Dermis microvascular lymphatic vessel endothelial cell (primary cell): Measurements from ENCODE around the gene HOGA1. TPM values are rescaled to one million over a fixed set of nuclear protein-coding genes. Genes with fewer than 3 reads are reported as not detected.

Source experiments
- DNase-seq, 2 donors: peaks; one replicate each; pipeline versions ENCODE4 v3.0.0 to v3.0.0-alpha.2; 2010; ENCODE audit warnings: low read depth in 2 of 2
- total RNA-seq: library from RNA; depleted of rRNA; stranded (reverse); fragments of >200 nt; gene quantifications from 2 replicates; pipeline ENCODE4 v1.2.1, GENCODE V29; 2014

HOGA1 gene
- total RNA-seq, 1 donor from 2014 or later = 0.77 TPM

DNA sequence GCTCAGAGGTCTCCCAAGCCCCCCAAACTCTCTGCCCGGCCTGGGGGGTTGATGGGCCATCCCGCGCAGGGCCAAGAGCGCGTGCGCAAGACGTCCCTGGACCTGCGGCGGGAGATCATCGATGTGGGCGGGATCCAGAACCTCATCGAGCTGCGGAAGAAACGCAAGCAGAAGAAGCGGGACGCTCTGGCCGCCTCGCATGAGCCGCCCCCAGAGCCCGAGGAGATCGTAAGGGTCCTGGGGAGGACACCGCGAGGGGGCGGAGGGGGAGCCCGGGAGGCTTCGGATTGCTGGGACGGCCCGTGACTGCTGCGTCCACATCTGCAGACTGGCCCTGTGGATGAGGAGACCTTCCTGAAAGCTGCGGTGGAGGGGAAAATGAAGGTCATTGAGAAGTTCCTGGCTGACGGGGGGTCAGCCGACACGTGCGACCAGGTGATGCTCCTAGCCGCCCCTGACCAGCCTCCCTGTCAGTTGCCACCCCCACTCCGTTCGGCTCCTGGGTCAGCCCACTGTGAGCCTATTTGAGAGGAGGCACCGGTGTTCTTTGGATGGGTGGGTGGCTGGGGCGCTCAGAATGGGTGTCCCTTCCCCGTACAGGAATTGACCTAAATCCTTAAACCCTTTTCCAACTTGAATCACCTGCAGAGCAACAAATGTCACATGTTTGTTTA lies 5.9 kb upstream of the HOGA1 start:
- no peak for DNase-seq

DNA sequence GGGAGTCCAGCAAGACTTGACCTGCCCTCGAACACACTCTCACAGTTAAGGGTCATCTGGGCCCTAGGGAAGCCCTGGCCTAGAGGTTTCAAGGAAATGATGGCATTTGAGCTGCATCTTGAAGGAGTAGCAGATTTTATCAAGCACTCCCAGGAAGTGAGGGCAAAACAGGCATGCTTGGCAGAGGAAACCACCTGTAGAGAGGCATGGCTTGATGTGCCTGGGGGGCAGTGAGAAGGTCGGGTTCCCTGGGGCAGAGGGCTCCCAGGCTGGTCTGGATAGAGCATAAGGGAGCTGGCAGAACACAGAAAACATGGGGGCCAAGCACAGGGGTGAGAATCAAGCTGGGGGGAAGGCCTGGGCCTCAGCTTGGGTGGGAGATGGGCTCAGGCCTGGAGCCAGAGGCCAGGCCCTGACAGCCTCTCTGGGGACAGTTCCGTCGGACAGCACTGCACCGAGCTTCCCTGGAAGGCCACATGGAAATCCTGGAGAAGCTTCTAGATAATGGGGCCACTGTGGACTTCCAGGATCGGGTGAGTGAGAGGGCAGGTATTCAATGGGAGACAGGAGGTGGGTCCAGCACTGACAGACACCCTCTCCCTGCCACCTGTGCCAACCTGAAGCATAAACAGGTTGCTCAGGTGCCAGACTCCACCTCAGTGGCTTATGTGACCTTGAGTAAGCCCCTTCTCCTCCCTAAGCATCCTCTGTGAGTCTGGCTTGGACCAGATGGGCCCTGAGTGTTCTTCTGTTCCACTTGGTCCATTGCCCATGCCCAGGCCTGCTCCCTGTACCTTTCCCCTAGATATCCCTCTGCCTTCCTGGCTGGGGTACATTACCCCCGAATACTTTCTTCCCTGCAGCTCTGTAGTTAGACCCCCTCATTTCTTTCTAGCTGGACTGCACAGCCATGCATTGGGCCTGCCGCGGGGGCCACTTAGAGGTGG lies 3.5 kb upstream of the HOGA1 start:
- no peak for DNase-seq

DNA sequence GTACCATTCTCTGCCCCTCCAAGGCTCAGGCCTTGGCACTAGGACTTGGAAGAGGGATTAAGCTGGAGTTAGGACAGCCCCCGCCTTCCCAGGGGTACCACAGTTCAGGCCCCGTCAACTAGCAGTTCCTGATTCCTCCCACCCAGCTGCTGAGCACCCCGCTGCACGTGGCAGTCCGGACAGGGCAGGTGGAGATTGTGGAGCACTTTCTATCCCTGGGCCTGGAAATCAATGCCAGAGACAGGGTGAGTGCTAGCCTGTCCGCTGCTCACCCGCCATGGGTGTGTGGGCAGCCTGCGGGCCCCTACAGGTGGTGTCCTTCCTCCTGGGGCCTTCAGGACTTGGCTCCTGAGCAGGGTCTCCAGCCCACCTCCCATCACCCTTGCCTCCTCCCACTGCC lies 2.0 kb upstream of the HOGA1 start:
- DNase-seq = no peak

DNA sequence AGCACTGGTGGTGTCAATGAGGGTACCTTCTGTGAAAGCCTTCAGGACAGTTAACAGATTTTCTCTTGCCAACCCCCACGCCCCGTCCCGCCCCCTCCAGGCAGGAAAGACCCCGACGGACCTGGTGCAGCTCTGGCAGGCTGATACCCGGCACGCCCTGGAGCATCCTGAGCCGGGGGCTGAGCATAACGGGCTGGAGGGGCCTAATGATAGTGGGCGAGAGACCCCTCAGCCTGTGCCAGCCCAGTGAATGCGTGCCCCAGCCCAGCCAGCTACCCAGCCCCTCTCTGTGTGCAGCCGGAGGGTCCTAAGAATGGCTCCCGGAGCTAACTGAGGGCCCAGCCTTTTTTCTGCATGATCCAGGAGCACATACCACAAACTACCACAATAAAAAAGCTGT lies 713 bp upstream of the HOGA1 start:
- DNase-seq = no peak

DNA sequence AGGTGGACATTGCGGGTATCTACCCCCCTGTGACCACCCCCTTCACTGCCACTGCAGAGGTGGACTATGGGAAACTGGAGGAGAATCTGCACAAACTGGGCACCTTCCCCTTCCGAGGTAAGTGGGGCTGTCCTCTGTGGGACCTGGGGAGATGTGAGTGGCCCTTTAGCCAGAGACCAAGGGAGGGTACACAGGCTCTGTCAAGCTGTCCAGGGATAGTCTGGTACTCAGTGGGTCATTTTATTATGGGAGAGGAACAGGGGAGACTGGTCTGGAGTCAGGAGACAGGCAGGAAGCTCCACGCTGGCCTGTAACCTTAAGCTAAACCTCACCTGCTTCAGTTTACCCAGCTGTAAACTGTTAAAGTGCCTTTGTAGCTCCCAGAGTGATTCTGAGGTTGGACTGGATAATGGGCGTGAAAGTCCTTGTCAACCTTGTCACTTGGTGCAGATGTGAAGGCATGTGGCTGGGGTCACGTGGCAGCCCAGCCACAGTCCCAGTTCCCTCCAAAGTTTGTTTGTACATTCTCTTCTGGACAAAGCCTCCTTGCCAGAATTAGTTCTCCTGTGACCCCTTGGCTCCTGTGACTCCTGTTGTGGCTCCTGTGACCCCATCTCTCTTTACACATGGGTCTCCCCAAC lies 729 bp downstream of the HOGA1 start:
- DNase-seq = no peak

DNA sequence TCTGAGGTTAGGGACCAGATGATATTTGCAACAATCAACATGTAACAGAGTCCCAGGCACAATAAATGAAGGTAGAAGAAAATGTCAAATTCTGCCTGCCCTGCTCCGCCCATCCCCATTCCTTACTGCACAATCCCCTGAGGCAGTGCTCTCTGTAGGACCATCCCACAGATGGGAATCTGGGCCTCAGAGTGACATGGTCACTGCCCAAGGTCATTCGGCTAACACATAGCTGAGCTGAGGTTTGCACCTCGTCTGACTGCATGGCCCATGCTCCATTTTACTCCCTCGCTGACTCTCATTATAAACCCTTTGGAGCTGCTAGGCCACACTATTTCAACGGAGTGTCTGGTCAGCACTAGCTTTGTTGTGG lies 1.2 kb downstream of the HOGA1 start:
- DNase-seq = no peak

DNA sequence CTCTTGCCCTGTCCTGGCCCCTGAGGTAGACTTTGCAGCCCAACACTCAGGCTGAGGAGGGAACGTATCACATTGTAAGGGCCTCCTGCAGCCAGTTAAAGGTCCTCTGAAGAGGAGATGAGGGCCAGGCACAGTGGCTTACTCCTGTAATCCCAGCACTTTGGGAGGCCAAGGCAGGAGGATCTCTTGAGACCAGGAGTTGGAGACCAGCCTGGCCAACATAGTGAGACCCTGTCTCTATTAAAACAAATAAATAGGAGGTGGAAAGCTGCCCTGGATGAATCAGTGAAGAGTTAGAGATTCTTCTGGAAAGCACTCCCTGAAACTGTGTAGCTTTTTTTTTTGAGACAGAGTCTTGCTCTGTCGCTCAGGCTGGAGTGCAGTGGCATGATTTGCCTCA lies 3.0 kb downstream of the HOGA1 start:
- DNase-seq = no peak

DNA sequence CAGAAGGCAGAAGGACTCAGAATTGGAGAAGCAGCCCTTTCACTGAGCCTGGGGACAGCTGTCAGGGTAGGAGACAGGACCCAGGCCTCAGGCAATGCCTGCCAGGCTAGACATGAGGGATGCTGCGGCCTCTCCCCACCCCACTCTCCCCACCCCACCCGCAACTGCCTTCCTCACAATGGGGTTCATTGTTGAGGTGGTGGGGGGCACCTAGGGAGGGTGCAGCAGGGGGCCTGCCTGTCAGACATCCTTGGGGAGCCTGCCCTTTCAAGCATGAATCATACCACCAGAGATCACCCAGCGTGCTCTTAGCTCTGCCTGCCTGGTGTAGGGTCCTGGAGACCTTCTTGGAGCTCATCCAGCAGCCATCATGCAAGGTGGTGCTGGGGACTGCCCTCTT lies 5.3 kb downstream of the HOGA1 start, which contains the start of gene C10orf62:
TSS of gene C10orf62 (plus strand) at position 243 of the 400 bp plus-strand sequence. CDS start 177 bp downstream, outside the sequence.
- DNase-seq = no peak

DNA sequence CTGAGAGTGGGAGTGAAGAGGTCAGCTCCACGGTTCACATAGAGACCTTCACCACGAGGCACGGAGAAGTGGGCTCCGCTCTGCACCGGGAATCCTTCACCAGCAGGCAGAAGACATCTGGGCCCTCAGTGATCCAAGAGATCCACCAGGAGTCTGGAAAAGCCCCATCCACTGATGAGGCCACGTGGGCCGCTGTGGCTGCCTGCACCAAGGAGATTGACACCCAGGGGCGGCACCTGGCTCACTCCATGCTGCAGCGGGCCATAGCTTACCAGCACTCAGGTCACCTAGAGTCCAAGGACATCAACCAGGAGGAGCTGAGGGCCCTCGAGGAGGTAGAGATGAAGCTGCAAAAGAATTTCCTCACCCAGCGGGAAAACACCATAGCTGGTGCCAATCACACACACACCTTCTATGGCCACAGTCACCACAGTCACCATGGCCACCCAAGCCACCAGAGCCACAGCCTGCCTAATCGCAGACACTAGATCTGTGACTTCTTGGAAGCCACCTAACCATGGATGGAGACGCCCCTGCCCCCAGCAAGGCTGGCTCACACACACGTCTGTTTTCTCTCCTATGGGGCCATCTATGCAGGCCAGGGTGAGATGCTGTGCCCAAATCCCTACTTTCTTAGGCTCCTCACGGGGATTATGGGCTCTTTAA lies 6.0 kb downstream of the HOGA1 start:
- DNase-seq = no peak

DNA sequence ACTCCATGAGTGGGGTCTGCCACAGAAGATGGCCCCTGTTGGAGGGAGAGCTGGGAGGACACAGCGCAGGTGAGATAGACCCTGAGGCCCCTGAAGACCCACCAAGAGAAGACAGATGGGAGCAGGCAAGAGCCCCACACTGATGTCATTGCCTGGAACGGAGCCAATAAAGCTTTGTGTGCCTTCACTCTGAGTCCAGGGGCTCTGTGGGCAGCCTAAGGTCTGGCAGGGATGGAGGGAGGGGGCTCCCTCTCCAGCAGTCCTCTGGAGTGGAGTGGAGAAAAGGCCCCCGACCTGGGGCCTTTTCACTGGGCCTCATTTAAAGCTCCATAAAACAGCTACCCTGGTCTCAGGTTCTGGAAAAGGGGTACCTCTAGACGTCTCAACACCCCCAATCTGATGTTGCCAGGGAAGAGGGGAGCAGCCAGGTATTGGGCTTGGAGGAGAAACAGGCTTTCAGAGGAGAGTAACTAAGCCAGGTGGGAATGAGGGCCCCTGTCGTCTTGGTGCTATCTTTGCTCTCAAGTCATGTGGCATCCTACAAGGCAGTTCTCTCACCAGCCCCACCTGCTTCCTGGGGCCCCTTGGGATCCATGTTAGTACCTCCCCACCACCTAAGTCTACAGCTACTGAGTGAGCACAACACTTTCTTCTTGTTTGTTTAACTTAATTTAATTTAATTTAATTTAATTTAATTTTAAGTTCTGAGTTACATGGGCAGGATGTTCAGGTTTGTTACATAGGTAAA lies 6.7 kb downstream of the HOGA1 start:
- no peak for DNase-seq

DNA sequence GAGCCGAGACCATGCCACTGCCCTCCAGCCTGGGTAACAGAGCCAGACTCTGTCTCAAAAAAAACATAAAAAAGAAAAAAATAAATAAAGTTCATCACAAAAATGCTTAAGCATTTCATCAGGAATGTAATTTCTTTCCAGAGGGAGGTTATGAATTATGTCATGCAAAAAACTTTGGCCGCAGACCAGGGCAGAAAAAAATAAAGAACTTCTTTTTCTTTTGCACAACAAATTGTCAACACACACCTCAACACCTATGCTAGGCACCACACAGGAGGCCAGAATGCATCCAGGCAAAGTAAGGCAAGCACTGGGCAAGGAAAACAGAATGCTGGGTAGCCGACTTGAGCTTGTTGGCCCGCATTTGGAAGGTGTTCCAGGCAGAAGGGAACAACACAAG lies 9.2 kb downstream of the HOGA1 start:
- DNase-seq = no peak

DNA sequence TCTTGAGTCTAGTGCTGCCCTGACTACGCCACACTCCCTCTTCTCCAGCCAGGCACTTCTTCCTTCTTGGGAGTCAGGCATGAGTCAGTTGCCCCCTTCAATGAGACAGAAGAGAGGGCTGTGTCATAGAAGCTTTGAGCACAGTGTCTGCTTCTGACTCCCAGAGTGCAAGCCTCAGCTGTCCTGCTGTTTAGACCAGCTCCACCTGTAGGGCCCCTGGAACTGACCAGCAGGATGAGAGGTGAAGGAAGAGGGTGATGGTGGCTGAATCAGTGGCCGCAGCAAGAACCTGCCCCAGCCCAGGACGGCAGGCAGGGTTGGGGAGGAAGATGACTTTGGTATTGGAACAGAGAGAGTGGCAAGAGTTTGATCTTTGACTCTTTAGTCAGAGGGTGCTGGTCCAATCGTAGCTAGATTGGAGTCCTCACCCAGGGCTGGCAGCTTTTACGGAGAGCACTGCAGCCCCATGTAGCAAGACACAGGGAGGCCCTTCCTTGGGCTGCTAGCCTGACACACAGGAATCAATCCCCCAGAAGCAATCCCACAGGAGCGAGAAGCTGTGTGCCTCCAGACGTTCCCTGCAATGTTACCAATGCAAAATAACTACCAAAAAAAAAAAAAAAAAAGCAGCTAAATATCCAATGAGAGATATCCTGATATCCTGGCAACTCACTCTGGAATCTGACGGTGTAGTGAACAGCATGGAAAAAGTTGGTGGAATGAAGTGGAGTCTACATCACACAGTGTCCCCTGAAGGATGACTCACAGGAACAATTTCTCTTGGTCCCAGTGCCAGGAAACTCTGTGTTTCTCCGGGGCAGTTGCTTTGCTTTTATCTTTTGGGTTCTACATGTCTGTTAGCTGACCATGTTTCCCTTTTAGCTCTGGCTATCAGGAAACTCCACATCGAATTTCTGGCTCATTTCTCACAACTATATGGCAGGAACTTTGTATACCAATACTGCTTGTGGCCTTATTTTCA lies 12.2 kb downstream of the HOGA1 start:
- DNase-seq = peak; percentile 99 to 100

DNA sequence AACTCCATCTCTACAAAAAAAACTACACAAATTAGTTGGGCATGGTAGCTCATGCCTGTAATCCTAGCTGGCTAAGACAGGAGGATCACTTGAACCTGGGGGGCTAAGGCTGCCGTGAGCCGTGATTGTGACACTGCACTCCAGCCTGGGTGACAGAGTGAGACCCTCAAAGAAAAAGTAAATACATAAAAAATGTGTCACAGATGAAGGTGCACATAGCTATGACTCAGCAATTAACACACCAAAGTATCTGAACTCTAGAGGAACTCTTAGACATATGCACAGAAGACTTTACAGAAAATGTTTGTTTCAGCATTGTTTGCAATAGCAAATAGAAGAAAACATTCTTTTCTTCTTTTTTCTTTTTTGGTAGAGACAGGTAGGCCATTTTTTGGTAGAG lies 13.6 kb downstream of the HOGA1 start:
- peak in 1 of 2 donors; percentile 13 for DNase-seq

DNA sequence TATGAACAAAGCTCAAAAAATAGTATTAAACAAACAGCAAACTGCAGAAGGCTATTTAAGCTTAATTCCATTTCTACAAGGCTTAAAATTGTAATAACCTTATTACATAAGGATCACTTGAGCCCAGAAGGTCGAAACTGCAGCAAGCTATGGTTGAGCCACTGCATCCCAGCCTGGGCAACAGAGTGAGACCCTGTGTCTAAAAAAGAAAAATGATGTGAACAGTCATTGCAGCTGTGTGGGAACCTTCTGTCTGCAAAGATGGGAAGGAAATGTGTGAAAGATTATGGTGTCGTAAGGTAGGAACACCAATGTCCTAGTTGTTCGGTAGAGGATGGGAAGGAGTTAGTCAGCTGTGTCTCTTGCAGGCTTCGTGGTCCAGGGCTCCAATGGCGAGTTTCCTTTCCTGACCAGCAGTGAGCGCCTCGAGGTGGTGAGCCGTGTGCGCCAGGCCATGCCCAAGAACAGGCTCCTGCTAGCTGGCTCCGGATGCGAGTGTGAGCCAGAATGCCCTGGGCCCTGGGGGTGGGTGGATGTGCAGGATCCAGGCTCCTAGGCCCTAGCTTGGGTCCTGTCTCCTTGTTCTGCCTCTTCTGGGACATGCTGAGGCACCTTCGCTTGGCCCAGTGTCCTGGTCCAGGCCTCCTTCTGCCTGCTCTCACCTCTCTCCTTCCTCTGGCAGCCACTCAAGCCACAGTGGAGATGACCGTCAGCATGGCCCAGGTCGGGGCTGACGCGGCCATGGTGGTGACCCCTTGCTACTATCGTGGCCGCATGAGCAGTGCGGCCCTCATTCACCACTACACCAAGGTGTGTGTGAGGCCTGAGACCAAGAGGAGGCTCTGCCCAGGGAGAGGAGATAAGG lies 14.4 kb downstream of the HOGA1 start:
- DNase-seq = no peak

DNA sequence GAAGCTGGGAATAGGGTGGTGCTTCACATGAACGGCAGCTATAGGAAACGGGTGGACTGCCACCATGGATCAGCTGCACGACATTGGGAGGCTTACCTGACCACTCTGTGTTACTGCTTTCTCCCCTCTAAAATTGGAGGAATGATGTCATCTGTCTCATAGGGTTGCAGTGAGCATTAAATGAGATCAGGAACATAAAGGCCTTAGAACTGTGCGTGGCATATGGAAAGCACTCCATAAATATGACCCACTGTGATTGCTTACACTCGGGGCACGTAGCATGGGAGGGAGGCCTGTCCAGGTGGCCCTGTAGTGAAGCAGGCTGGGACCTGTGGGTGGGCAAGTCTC lies 15.1 kb downstream of the HOGA1 start:
- no peak for DNase-seq

DNA sequence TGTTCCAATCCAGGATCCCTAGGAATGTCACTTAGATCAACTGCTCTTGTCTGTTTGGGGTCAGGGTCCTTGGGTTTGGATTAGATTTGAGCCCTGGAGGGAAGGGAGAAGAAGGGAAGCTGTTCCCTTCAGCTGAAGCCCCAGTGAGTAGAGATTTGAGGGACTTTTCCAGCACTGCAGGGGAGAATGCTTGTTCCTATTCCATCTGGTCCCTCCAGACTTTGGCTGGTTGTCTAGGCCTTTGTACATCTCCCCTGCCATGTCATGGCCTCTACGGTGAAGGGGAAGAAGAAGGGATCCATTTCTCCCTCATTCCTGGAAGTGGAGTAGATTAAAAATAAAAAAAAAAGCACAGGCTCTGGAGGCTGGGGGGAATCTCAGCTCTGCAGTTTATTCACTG lies 16.4 kb downstream of the HOGA1 start:
- DNase-seq = no peak

DNA sequence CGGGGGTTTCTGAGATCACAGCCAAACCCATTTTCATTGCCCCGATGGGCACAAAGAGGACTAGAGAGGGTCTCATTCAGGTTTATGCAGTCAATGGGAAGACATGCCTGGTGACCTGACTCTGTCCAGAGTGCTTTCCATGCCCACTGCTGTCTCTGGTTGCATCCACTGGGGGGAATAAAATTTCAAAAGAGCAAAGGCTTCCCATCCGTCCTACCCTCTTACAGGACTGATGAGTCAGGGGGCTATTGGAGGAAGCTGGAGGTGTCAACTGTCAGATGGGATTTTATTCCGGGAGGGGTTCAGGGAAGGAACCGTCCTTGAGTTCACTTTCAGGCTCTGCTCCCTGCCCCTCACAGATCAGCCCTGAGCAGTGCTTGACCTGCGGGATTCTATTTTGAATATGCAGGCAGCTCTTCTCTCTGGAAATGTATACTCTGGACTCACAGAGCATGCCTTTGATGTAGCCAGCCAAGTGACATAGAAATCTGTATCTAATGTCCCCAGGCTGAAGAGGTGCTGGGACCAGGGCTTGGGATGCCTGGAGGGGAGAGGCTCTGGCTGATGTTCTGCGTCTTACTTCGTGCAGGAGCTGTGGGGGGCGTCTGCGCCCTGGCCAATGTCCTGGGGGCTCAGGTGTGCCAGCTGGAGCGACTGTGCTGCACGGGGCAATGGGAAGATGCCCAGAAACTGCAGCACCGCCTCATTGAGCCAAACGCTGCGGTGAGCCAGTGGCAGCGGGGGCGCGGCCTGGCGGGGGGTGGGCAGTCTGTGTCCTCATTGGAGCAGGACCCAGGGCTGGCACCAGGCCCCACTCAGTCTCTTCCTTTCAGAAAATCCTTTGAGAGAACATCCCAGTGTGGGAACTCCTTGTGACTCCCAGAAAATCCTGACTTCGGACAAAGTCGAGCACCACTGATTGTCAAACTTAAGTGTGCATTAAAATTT lies 17.4 kb downstream of the HOGA1 start:
- DNase-seq = no peak

DNA sequence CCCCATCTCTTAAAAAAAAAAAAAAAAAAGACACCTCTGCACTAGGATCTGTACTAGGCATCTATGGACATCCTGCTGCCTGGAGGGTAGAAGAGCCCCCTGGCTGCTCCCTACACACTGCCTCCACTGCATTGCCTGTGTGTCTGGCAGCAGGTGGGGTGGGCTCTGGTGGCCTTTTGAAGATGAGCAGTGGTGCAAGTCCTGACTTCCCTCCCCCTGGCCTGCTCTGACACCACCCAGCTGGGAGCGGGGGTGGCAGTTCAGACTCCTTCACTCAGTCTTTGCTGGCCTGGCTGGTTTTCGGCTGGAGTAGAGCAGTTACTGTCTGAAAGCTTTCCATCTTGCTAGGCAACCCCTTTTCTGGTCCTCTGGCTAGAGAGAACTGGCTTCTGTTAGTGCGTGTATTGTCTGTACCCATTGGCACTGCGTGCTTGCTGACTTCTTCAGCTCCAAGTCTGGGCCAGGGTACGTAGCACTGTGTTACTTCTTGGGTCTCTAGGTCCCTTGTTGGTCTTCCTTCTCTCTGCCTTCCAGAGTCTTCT lies 23.0 kb downstream of the HOGA1 start:
- no peak for DNase-seq
